ENCODE measurements around the gene TRIM42. TPM values are rescaled to one million over a fixed set of nuclear protein-coding genes. Genes with fewer than 3 reads are reported as not detected.

Gene TRIM42
- total RNA-seq, 4 donors from 2014 or later: not detected

DNA sequence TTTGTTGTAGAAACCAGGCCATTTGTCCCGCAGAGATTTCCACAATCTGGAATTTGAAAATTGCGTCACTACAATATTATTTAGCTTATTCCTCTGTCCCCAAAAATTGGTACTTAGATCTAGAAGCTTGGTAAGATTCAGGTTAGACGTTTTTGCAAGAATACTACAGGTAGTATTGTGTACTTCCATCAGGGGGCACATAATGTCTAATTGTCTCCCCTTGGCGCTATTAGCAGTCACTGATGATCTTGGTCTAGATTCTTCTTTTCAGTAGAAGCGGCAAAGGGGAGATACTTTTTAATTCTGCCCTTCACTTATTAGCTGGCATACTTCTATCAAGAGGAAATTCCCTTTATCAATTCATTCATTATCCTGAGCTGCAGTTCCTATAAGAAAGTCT lies 42.6 kb upstream of the TRIM42 start:
- no peak for TF ChIP-seq CTCF (IDR thresholded peaks at IDR 0.05)
- no peak for TF ChIP-seq POLR2A (IDR thresholded peaks at IDR 0.05)
- TF ChIP-seq EP300 (IDR thresholded peaks at IDR 0.05): no peak
- H3K4me3 ChIP-seq: no peak overlapping the region
- peaks cover 0 to 8% (median 0%) of the 10 kb centered on the region in 4 donors for H3K4me1 ChIP-seq
- no peaks in the 10 kb centered on the region for H3K9me3 ChIP-seq
- no peaks in the 10 kb centered on the region for H3K36me3 ChIP-seq
- no peak for DNase-seq (ENCODE audit: low spot score in 2 of 2)
- H3K27ac ChIP-seq: no peak overlapping the region
- no peaks in the 10 kb centered on the region for H3K27me3 ChIP-seq
- 76 to 81% methylated on average over 5 of the region's 5 CpGs for WGBS, 2 donors

- WGBS, 2 donors: 55% methylated on average over 6 of the region's 6 CpGs
- Histone ChIP-seq H3K4me1 (peaks cover 0 to 8% (median 0%) of the 10 kb centered on the region in 4 donors), H3K9me3 (no peaks in the 10 kb centered on the region), H3K27me3 (no peaks in the 10 kb centered on the region), H3K27ac (no peak overlapping the region), H3K36me3 (no peaks in the 10 kb centered on the region), H3K4me3 (no peak overlapping the region)
- TF ChIP-seq CTCF (IDR thresholded peaks at IDR 0.05) (no peak), EP300 (IDR thresholded peaks at IDR 0.05) (no peak), POLR2A (IDR thresholded peaks at IDR 0.05) (no peak)
- no peak for DNase-seq (ENCODE audit: low spot score in 2 of 2)
Observed at GRCh38 chr3:140636406-140637138, 41.3 kb upstream of the TRIM42 start.

DNA sequence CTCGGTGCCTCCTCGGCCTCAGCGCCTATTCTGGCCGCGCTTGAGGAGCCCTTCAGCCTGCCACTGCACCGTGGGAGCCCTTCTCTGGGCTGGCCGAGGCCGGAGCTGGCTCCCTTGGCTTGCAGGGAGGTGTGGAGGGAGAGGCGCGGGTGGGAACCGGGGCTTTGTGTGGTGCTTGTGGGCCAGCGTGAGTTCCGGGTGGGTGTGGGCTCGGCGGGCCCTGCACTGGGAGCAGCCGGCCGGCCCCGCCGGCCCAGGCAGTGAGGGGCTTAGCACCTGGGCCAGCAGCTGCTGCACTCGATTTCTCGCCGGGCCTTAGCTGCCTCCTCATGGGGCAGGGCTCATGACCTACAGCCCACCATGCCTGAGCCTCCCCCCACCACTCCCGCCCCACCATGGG lies 26.6 kb upstream of the TRIM42 start:
- Histone ChIP-seq H3K27ac (no peak overlapping the region), H3K27me3 (no peaks in the 10 kb centered on the region), H3K9me3 (peaks cover 0 to 10% (median 0%) of the 10 kb centered on the region in 4 donors), H3K4me1 (no peaks in the 10 kb centered on the region), H3K36me3 (no peaks in the 10 kb centered on the region), H3K4me3 (no peak overlapping the region)
- DNase-seq (ENCODE audit: low spot score in 2 of 2): no peak
- no peak for TF ChIP-seq POLR2A (IDR thresholded peaks at IDR 0.05)
- no peak for TF ChIP-seq CTCF (IDR thresholded peaks at IDR 0.05)
- no peak for TF ChIP-seq EP300 (IDR thresholded peaks at IDR 0.05)
- WGBS, 2 donors: 93 to 97% methylated on average over 8 to 17 of the region's 23 CpGs

DNA sequence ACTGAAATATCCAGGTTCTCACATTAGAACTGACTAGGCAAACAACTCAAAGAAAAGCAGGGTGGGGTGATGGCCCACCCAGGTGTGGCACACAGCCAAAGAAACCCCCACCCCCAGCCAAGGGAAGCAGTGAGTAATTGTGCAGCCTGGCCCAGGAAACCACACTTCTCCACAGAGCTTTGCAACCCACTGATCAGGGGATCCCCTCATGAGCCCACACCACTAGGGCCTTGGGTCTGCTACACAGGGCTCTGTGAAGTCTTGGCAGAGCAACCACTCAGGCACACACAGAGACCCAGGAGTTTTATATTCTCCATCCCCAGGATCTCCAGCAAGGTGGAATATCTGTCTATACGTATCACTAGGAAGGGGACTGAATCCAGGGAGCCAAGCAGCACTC lies 22.2 kb upstream of the TRIM42 start:
- DNase-seq (ENCODE audit: low spot score in 2 of 2): no peak
- no peaks in the 10 kb centered on the region for H3K4me1 ChIP-seq
- 73 to 91% methylated on average over 1 of the region's 1 CpG for WGBS, 2 donors
- no peak overlapping the region for H3K27ac ChIP-seq
- H3K4me3 ChIP-seq: no peak overlapping the region
- TF ChIP-seq EP300 (IDR thresholded peaks at IDR 0.05): no peak
- no peak for TF ChIP-seq CTCF (IDR thresholded peaks at IDR 0.05)
- no peaks in the 10 kb centered on the region for H3K27me3 ChIP-seq
- H3K9me3 ChIP-seq: peaks cover 0 to 18% (median 0%) of the 10 kb centered on the region in 4 donors
- H3K36me3 ChIP-seq: no peaks in the 10 kb centered on the region

- no peak for DNase-seq (ENCODE audit: low spot score in 2 of 2)
- Histone ChIP-seq H3K36me3 (no peaks in the 10 kb centered on the region), H3K4me1 (no peaks in the 10 kb centered on the region), H3K27me3 (no peaks in the 10 kb centered on the region), H3K27ac (no peak overlapping the region), H3K9me3 (peaks cover 0 to 35% (median 0%) of the 10 kb centered on the region in 4 donors), H3K4me3 (no peak overlapping the region)
- no peak for TF ChIP-seq CTCF (IDR thresholded peaks at IDR 0.05)
- TF ChIP-seq POLR2A (IDR thresholded peaks at IDR 0.05): no peak
- no peak for TF ChIP-seq EP300 (IDR thresholded peaks at IDR 0.05)
- WGBS, 2 donors: 56 to 68% methylated on average over 5 of the region's 5 CpGs
Observed at GRCh38 chr3:140664111-140664510, 13.8 kb upstream of the TRIM42 start.

Data from tibial nerve (tissue), 4 donors.